ENCODE data around the gene DLGAP1. TPM values are rescaled to one million over a fixed set of nuclear protein-coding genes. Genes with fewer than 3 reads are reported as not detected.

Gene DLGAP1
- total and polyA plus RNA-seq, 2 of the 13 experiments (the other 11 are each of a cell fraction or from before 2014, with no cell fraction given), result 0.01 TPM; not detected in 1

GRCh38 chr18:3620146-3621119 is 834.7 kb downstream of the DLGAP1 start (continued):
- TF ChIP-seq ZNF280B (CRISPR knock-in tag; IDR thresholded peaks at IDR 0.05; ENCODE audit: borderline replicate concordance) (no peak), MED1 (CRISPR knock-in tag; IDR thresholded peaks at IDR 0.05) (peak; percentile 42; the same call in 1 of the 2 replicates), ZHX2 (IDR thresholded peaks at IDR 0.05; ENCODE audit: low read depth) (no peak), ZHX2 (CRISPR knock-in tag; IDR thresholded peaks at IDR 0.05; ENCODE audit: borderline replicate concordance) (no peak), PATZ1 (CRISPR knock-in tag; IDR thresholded peaks at IDR 0.05) (no peak), THAP11 (CRISPR knock-in tag; IDR thresholded peaks at IDR 0.05) (no peak), ZNF430 (CRISPR knock-in tag; IDR thresholded peaks at IDR 0.05) (no peak), ZFP36L1 (CRISPR knock-in tag; IDR thresholded peaks at IDR 0.05) (no peak), ZNF713 (CRISPR knock-in tag; IDR thresholded peaks at IDR 0.05) (no peak), KDM6A (CRISPR knock-in tag; IDR thresholded peaks at IDR 0.05; ENCODE audit: low read depth) (no peak)
- TF ChIP-seq, protein P1, sequence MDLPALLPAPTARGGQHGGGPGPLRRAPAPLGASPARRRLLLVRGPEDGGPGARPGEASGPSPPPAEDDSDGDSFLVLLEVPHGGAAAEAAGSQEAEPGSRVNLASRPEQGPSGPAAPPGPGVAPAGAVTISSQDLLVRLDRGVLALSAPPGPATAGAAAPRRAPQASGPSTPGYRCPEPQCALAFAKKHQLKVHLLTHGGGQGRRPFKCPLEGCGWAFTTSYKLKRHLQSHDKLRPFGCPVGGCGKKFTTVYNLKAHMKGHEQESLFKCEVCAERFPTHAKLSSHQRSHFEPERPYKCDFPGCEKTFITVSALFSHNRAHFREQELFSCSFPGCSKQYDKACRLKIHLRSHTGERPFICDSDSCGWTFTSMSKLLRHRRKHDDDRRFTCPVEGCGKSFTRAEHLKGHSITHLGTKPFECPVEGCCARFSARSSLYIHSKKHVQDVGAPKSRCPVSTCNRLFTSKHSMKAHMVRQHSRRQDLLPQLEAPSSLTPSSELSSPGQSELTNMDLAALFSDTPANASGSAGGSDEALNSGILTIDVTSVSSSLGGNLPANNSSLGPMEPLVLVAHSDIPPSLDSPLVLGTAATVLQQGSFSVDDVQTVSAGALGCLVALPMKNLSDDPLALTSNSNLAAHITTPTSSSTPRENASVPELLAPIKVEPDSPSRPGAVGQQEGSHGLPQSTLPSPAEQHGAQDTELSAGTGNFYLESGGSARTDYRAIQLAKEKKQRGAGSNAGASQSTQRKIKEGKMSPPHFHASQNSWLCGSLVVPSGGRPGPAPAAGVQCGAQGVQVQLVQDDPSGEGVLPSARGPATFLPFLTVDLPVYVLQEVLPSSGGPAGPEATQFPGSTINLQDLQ (CRISPR knock-in tag; IDR thresholded peaks at IDR 0.05), result no peak

All from HepG2 (cell line).